Thoracic aorta (tissue), 2 donors: Measurements from ENCODE around the gene SNN. TPM values are rescaled to one million over a fixed set of nuclear protein-coding genes. Genes with fewer than 3 reads are reported as not detected.

Source experiments
- ATAC-seq: fragments of 150-250 bp; one replicate; pipeline ENCODE4 v1.8.0; 2017; ENCODE audit warnings: low read depth; ENCODE audit not compliant: insufficient number of reproducible peaks, low FRiP score
- DNase-seq: peaks from one replicate; pipeline ENCODE4 v3.0.0-alpha.2; 2020; ENCODE audit warnings: low spot score
- H3K27ac ChIP-seq, 2 donors: fragments of 200-600 bp; sonication (generic); 1 replicate in 1 of 2; 2 replicates in 1 of 2; pipeline ENCODE4 v1.5.1; 2016; ENCODE audit warnings: mild to moderate bottlenecking in 2 of 2, moderate library complexity in 2 of 2
- H3K27me3 ChIP-seq: fragments of 200-600 bp; sonication (generic); replicated peaks from 2 replicates; pipeline ENCODE4 v1.6.0; 2016; ENCODE audit warnings: mild to moderate bottlenecking; ENCODE audit not compliant: insufficient read depth
- H3K36me3 ChIP-seq: fragments of 200-600 bp; sonication (generic); one replicate; pipeline ENCODE4 v1.5.1; 2016
- H3K4me1 ChIP-seq, 2 donors: fragments of 200-600 bp; sonication (generic); 1 replicate in 1 of 2; 2 replicates in 1 of 2; pipeline versions ENCODE4 v1.5.1 to v1.6.0; 2016; ENCODE audit warnings: low read depth in 2 of 2, mild to moderate bottlenecking in 1 of 2; ENCODE audit not compliant: control insufficient read depth in 1 of 2
- H3K4me3 ChIP-seq: fragments of 200-600 bp; sonication (generic); 2 replicates; pipeline ENCODE4 v1.5.1; 2016; ENCODE audit warnings: mild to moderate bottlenecking
- H3K9me3 ChIP-seq: fragments of 200-600 bp; sonication (generic); 2 replicates; pipeline ENCODE4 v1.5.1; 2016
- total RNA-seq, 2 donors: library from RNA; depleted of rRNA; stranded (reverse); fragments of >200 nt; gene quantifications; one replicate each; pipeline versions ENCODE4 v1.1.0 to v1.2.3, GENCODE V29; 2016
- TF ChIP-seq, protein P1 (sequence below): fragments of 200-600 bp; sonication (generic); IDR thresholded peaks from one replicate; pipeline ENCODE4 v1.5.1; 2019; ENCODE audit warnings: antibody characterized with exemption

Gene SNN
- total RNA-seq, 2 donors from 2014 or later = 14.6 to 21.4 TPM

DNA sequence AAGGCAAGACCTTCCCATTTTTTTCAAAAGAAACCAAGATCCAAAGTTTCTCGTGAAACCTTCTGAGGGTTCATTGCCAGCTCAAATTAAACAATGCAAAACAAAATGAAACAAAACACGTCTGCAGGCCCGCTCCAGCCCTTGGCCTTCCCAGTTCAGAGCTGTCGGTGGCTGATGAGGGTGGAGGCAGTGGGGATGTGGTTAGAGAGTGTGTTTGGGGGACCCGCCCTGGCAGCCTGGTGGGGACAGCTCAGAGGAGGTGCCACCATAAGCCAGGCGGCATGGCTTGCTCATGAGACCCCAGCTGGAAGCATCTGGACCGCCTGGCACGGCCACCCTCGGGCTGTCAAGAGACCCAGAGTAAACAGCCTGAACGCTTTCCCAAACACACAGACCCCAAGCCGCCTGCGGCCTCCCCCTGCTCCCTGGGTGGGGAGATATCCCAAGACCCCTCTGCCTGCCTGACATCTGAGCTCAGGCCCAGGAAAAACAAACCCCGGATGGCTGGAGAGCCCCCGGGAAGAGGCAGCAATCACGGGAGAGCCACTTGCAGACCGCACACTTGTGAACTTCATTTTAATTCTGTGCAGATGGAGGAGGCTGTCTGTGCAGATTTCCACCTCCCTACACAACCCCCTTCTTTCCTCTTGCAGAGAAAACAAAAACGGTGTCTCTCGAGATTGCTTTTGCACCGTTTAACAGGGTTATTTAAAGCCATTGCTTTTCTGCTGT lies 46.2 kb upstream of the SNN start:
- DNase-seq = no peak
- H3K27me3 ChIP-seq = no peaks in the 10 kb centered on the region
- H3K4me3 ChIP-seq = peak overlapping the region; percentile 68
- no peaks in the 10 kb centered on the region for H3K9me3 ChIP-seq
- peaks cover 4 to 12% of the 10 kb centered on the region in 2 donors for H3K4me1 ChIP-seq
- no peak overlapping the region for H3K27ac ChIP-seq
- TF ChIP-seq, protein P1, sequence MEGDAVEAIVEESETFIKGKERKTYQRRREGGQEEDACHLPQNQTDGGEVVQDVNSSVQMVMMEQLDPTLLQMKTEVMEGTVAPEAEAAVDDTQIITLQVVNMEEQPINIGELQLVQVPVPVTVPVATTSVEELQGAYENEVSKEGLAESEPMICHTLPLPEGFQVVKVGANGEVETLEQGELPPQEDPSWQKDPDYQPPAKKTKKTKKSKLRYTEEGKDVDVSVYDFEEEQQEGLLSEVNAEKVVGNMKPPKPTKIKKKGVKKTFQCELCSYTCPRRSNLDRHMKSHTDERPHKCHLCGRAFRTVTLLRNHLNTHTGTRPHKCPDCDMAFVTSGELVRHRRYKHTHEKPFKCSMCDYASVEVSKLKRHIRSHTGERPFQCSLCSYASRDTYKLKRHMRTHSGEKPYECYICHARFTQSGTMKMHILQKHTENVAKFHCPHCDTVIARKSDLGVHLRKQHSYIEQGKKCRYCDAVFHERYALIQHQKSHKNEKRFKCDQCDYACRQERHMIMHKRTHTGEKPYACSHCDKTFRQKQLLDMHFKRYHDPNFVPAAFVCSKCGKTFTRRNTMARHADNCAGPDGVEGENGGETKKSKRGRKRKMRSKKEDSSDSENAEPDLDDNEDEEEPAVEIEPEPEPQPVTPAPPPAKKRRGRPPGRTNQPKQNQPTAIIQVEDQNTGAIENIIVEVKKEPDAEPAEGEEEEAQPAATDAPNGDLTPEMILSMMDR = no peak
- H3K36me3 ChIP-seq = no peaks in the 10 kb centered on the region
- no peak for ATAC-seq

DNA sequence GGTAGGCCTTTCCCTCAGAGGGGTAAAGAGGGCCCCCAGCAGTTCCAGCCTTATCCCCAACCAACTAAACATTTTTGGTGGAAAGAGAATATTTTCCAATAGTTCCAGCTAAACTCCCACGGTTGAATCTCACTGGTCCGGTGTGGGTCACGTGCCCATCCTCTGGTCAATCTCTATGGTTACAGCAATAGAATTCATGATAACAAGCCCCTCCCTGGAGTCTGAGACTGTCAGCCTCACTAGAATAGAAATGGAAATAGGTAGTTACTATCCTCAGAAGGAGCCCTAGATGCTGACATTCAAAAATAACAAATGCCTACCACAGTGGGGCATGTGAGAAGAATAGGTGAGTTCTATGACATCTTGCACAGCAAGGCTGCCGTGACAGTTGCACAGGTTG lies 44.0 kb upstream of the SNN start:
- no peaks in the 10 kb centered on the region for H3K9me3 ChIP-seq
- TF ChIP-seq, protein P1 = no peak
- H3K4me3 ChIP-seq = no peak overlapping the region
- no peaks in the 10 kb centered on the region for H3K36me3 ChIP-seq
- ATAC-seq (no peak), DNase-seq (no peak)
- H3K27ac ChIP-seq = no peak overlapping the region
- H3K27me3 ChIP-seq = no peaks in the 10 kb centered on the region
- peaks cover 4 to 12% of the 10 kb centered on the region in 2 donors for H3K4me1 ChIP-seq

DNA sequence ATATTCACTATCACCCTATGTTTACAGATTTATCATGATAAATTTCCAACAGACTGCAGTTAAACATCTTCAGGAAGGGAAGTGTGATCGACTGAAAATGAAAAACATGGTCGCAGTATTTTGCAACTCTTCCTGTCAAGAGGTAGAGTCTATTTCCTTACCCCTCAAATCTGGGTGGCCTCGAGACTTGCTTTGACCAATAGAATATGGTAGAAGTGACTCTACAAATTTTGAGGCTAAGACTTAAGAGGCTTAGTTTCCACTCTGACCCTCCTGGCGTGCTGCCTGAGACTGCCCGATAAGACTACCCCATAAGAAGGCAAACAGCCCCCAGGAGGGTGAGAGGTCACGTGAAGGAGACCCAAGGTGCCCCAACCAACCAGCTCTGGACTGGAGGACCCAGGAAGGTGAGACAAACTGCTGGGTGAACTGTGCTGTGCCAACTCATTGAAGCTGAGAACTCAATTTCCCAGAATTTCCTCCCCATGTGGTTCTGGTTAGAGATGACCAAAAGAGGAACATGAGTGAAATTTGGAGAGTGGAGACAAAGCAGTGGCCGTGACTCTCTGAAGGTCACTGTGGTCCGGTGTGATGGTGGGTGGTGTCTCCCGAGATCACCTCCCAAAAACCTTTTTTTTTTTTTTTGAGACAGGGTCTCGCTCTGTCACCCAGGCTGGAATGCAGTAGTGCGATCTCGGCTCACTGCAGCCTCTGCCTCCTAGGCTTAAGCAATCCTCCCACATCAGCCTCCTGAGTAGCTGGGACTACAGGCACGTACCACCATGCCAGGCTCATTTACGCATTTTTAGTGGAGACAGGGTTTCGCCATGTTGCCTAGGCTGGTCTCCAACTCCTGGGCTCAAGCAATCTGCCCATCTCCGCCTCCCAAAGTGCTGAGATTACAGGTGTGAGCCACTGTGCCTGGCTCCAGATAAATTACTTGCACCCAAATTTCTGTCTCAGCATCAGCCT lies 43.3 kb upstream of the SNN start:
- no peaks in the 10 kb centered on the region for H3K9me3 ChIP-seq
- DNase-seq = no peak
- no peak overlapping the region for H3K27ac ChIP-seq
- H3K4me3 ChIP-seq = no peak overlapping the region
- H3K27me3 ChIP-seq = no peaks in the 10 kb centered on the region
- no peak for ATAC-seq
- peaks cover 4 to 12% of the 10 kb centered on the region in 2 donors for H3K4me1 ChIP-seq
- TF ChIP-seq, protein P1 = no peak
- no peaks in the 10 kb centered on the region for H3K36me3 ChIP-seq

DNA sequence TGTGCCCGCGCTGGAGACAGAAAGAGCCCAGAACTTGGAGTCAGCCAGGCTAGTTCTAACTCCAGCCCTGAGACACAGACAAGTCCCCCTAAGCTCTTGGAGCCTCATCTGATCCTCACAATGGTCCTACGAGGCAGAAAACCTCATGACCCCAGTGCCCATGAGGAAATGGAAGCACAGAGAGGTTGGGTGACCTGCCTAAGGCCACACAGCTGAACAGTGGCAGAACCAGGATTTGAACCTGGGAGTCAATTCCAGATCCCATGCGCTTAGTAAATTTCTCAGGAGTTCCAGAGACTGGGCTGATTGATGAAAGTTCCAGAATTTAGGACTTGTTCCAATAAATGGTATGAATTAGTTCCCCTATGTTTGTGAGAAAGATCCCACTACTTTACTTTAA lies 42.5 kb upstream of the SNN start:
- Histone ChIP-seq H3K27me3 (no peaks in the 10 kb centered on the region), H3K4me3 (no peak overlapping the region), H3K36me3 (no peaks in the 10 kb centered on the region), H3K27ac (no peak overlapping the region), H3K9me3 (no peaks in the 10 kb centered on the region), H3K4me1 (peaks cover 4 to 12% of the 10 kb centered on the region in 2 donors)
- no peak for DNase-seq
- TF ChIP-seq, protein P1 = no peak
- no peak for ATAC-seq

DNA sequence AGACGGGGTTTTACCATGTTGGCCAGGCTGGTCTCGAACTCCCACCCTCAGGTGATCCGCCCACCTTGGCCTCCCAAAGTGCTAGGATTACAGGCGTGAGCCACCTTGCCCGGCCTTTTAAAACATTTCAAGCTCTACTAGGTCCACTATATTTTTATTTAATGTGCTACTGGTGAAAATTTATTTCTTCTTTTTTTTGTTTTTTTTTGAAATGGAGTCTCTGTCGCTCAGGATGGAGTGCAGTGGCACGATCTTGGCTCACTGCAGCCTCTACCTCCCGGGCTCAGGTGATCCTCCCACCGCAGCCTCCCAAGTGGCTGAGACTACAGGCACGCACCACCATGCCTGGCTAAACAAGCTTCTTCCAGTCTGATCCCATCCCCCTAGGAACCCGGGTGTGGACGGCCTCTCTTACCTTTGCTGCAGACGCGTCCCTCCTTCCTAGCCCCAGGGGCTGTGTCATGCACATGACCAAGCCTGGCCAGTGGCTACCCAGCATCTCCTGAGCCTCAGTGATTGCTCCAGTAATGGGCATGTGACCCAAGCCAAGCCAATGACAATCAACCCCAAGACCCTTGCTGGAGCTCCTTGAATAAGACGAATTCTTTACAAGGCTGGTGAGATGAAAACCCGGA lies 41.5 kb upstream of the SNN start:
- no peaks in the 10 kb centered on the region for H3K27me3 ChIP-seq
- H3K9me3 ChIP-seq = no peaks in the 10 kb centered on the region
- no peaks in the 10 kb centered on the region for H3K36me3 ChIP-seq
- ATAC-seq = no peak
- H3K27ac ChIP-seq = no peak overlapping the region
- no peak overlapping the region for H3K4me3 ChIP-seq
- TF ChIP-seq, protein P1 = no peak
- peaks cover 4 to 8% of the 10 kb centered on the region in 2 donors for H3K4me1 ChIP-seq
- DNase-seq = no peak
